Peyer's patch (tissue), 4 donors: ENCODE data around the gene FYTTD1. TPM values are rescaled to one million over a fixed set of nuclear protein-coding genes. Genes with fewer than 3 reads are reported as not detected.

Experiments
- DNase-seq, 3 donors: peaks; one replicate each; pipeline ENCODE4 v3.0.0-alpha.2; 2017 to 2019
- H3K27ac ChIP-seq, 4 donors: fragments of 200-600 bp; sonication (generic); one replicate each; pipeline ENCODE4 v1.5.1; 2016 to 2019
- H3K27me3 ChIP-seq, 2 donors: fragments of 200-600 bp; sonication (generic); one replicate each; pipeline ENCODE4 v1.5.1; 2019
- H3K36me3 ChIP-seq, 3 donors: fragments of 200-600 bp; sonication (generic); one replicate each; pipeline ENCODE4 v1.5.1; 2016 to 2019
- H3K4me1 ChIP-seq, 4 donors: fragments of 200-600 bp; sonication (generic); one replicate each; pipeline ENCODE4 v1.5.1; 2016 to 2019
- H3K4me3 ChIP-seq, 4 donors: fragments of 200-600 bp; sonication (generic); 1 replicate in 3 of 4; 2 replicates in 1 of 4; pipeline ENCODE4 v1.5.1; 2016 to 2019; ENCODE audit warnings: mild to moderate bottlenecking in 1 of 4
- H3K9me3 ChIP-seq, 4 donors: fragments of 200-600 bp; sonication (generic); one replicate each; pipeline ENCODE4 v1.5.1; 2016 to 2019; ENCODE audit warnings: mild to moderate bottlenecking in 1 of 4
- POLR2A ChIP-seq, 2 donors: fragments of 450-650 bp; IDR thresholded peaks; one replicate each; pipeline ENCODE4 v1.5.1; 2017; ENCODE audit warnings: antibody characterized with exemption in 2 of 2, mild to moderate bottlenecking in 2 of 2, moderate library complexity in 2 of 2
- total RNA-seq, 4 donors: library from RNA; depleted of rRNA; stranded (reverse); fragments of >200 nt; gene quantifications; one replicate each; pipeline ENCODE4 v1.1.0, GENCODE V29; 2016
- TF ChIP-seq, protein P1 (sequence below), 6 experiments: fragments of 450-650 bp in 4 of 6; fragments of 200-600 bp in 2 of 6; sonication (generic) in 1 of 6; IDR thresholded peaks; one replicate each; pipeline ENCODE4 v1.5.1; 2017 to 2019; ENCODE audit warnings: antibody characterized with exemption in 6 of 6, mild to moderate bottlenecking in 3 of 6, moderate library complexity in 1 of 6

FYTTD1 gene
- total RNA-seq, 4 donors from 2014 or later: 15.4 to 62.7 (median 27.4) TPM

- DNase-seq: peak in 1 of 3 donors; percentile 53
- H3K4me3 ChIP-seq: peak overlapping the region in 1 of 4 donors; percentile 4
- H3K9me3 ChIP-seq: no peaks in the 10 kb centered on the region
- peaks cover 0 to 18% (median 10%) of the 10 kb centered on the region in 4 donors for H3K4me1 ChIP-seq
- peak overlapping the region; percentile 25 to 95 (median 88) for H3K27ac ChIP-seq
- no peaks in the 10 kb centered on the region for H3K36me3 ChIP-seq
- TF ChIP-seq, protein P1, sequence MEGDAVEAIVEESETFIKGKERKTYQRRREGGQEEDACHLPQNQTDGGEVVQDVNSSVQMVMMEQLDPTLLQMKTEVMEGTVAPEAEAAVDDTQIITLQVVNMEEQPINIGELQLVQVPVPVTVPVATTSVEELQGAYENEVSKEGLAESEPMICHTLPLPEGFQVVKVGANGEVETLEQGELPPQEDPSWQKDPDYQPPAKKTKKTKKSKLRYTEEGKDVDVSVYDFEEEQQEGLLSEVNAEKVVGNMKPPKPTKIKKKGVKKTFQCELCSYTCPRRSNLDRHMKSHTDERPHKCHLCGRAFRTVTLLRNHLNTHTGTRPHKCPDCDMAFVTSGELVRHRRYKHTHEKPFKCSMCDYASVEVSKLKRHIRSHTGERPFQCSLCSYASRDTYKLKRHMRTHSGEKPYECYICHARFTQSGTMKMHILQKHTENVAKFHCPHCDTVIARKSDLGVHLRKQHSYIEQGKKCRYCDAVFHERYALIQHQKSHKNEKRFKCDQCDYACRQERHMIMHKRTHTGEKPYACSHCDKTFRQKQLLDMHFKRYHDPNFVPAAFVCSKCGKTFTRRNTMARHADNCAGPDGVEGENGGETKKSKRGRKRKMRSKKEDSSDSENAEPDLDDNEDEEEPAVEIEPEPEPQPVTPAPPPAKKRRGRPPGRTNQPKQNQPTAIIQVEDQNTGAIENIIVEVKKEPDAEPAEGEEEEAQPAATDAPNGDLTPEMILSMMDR (IDR thresholded peaks at IDR 0.05): no peak
- TF ChIP-seq POLR2A (IDR thresholded peaks at IDR 0.05): no peak
- H3K27me3 ChIP-seq: no peaks in the 10 kb centered on the region
Observed at GRCh38 chr3:197734667-197735318, 14.9 kb upstream of the FYTTD1 start.

GRCh38 chr3:197736010-197736490 is 13.6 kb upstream of the FYTTD1 start:
- TF ChIP-seq POLR2A (IDR thresholded peaks at IDR 0.05): no peak
- TF ChIP-seq, protein P1 (IDR thresholded peaks at IDR 0.05): no peak
- Histone ChIP-seq H3K27me3 (no peaks in the 10 kb centered on the region), H3K27ac (peak overlapping the region; percentile 81 to 95 (median 88)), H3K9me3 (no peaks in the 10 kb centered on the region), H3K4me1 (peaks cover 0 to 18% (median 10%) of the 10 kb centered on the region in 4 donors), H3K4me3 (peak overlapping the region; percentile 74 to 94 (median 82)), H3K36me3 (no peaks in the 10 kb centered on the region)
- DNase-seq: peak in 2 of 3 donors; percentile 66 to 70

GRCh38 chr3:197736491-197737318 is 13.0 kb upstream of the FYTTD1 start, which contains the start of gene RUBCN:
Gene RUBCN, minus strand, starts transcription at chr3:197736904. Its CDS starts 185 bp downstream, at chr3:197736719.
- Histone ChIP-seq H3K27me3 (no peaks in the 10 kb centered on the region), H3K27ac (peak within 1 kb of the TSS; percentile 81 to 95 (median 88)), H3K36me3 (no peaks in the 10 kb centered on the region), H3K4me3 (peak within 1 kb of the TSS; percentile 74 to 94 (median 82)), H3K9me3 (no peaks in the 10 kb centered on the region), H3K4me1 (peaks cover 0 to 18% (median 10%) of the 10 kb centered on the region in 4 donors)
- peak; percentile 72 to 76 for TF ChIP-seq POLR2A (IDR thresholded peaks at IDR 0.05)
- TF ChIP-seq, protein P1 (IDR thresholded peaks at IDR 0.05): peak in 1 of 6 experiments; percentile 7
- peak; percentile 95 to 98 (median 97) for DNase-seq

GRCh38 chr3:197737319-197737649 is 12.4 kb upstream of the FYTTD1 start:
- Histone ChIP-seq H3K36me3 (no peaks in the 10 kb centered on the region), H3K27ac (peak overlapping the region; percentile 73 to 95 (median 82)), H3K4me1 (peaks cover 0 to 18% (median 10%) of the 10 kb centered on the region in 4 donors), H3K9me3 (no peaks in the 10 kb centered on the region), H3K27me3 (no peaks in the 10 kb centered on the region), H3K4me3 (peak overlapping the region; percentile 74 to 94 (median 82))
- no peak for TF ChIP-seq POLR2A (IDR thresholded peaks at IDR 0.05)
- TF ChIP-seq, protein P1 (IDR thresholded peaks at IDR 0.05): no peak
- DNase-seq: no peak

DNA sequence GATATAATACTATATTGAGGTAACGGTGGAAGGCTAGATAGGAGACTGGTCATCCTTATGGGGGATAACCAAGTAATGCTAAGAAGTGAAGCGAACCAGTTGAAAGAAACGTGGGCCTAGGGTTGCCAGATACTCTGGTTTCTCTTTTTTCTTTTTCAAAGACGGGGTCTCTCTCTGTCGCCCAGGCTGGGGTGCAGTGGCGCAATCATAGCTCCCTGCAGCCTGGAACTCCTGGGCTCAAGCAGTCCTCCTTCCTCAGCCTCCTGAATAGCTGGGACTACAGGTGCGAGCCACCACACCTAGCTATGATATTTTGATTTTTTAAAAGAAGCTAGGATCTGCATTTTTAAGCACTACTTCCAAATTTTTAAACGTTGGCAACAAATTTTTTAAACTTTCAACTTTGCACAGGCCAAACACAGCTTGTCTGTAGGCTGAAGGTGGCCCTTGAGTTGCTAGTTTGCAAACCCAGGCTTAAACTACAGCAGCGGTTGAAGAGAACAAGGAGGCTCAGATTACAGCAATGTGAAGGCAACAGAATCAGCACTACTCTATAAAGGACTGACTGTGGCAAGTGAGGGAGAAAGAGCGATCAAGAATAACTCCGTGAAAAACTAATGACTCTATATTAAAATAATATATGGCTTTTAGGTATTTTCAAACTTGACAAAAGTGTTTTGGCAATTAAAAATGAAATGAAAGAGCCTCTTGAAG is 11.8 kb upstream of the FYTTD1 start:
- Histone ChIP-seq H3K36me3 (no peaks in the 10 kb centered on the region), H3K4me3 (peak overlapping the region in 3 of 4 donors; percentile 74 to 88 (median 76)), H3K4me1 (peaks cover 0 to 18% (median 10%) of the 10 kb centered on the region in 4 donors), H3K27me3 (no peaks in the 10 kb centered on the region), H3K27ac (peak overlapping the region in 3 of 4 donors; percentile 81 to 95 (median 84)), H3K9me3 (no peaks in the 10 kb centered on the region)
- TF ChIP-seq POLR2A (IDR thresholded peaks at IDR 0.05): no peak
- TF ChIP-seq, protein P1 (IDR thresholded peaks at IDR 0.05): no peak
- DNase-seq: no peak
